Gastroesophageal sphincter (tissue), 4 donors: Measurements from ENCODE around the gene PCSK7. TPM values are rescaled to one million over a fixed set of nuclear protein-coding genes. Genes with fewer than 3 reads are reported as not detected.

Experiments
- ATAC-seq: fragments of 150-250 bp; one replicate; pipeline ENCODE4 v1.9.1; 2016; ENCODE audit warnings: mild to moderate bottlenecking, moderate library complexity
- H3K27ac ChIP-seq, 4 donors: fragments of 200-600 bp; sonication (generic) in 3 of 4; 1 replicate in 3 of 4; 2 replicates in 1 of 4; pipeline ENCODE4 v1.5.1; 2016 to 2019
- H3K27me3 ChIP-seq: fragments of 200-600 bp; sonication (generic); one replicate; pipeline ENCODE4 v1.5.1; 2019
- H3K36me3 ChIP-seq, 2 donors: fragments of 200-600 bp; sonication (generic); one replicate each; pipeline ENCODE4 v1.5.1; 2019; ENCODE audit warnings: control low read depth in 1 of 2
- H3K4me1 ChIP-seq, 3 donors: fragments of 200-600 bp; sonication (generic); 1 replicate in 2 of 3; 2 replicates in 1 of 3; pipeline ENCODE4 v1.5.1; 2016 to 2019; ENCODE audit warnings: control low read depth in 2 of 3
- H3K4me3 ChIP-seq, 2 donors: fragments of 200-600 bp; sonication (generic); one replicate each; pipeline ENCODE4 v1.5.1; 2019; ENCODE audit warnings: mild to moderate bottlenecking in 1 of 2, moderate library complexity in 1 of 2
- H3K9me3 ChIP-seq, 3 donors: fragments of 200-600 bp; sonication (generic); one replicate each; pipeline ENCODE4 v1.5.1; 2017 to 2019; ENCODE audit warnings: control low read depth in 2 of 3
- CTCF ChIP-seq, 4 experiments: fragments of 200-600 bp in 2 of 4; fragments of 450-650 bp in 2 of 4; sonication (generic) in 1 of 4; IDR thresholded peaks; one replicate each; pipeline ENCODE4 v1.5.1; 2017 to 2019; ENCODE audit warnings: antibody characterized with exemption in 4 of 4, mild to moderate bottlenecking in 2 of 4, moderate library complexity in 2 of 4
- EP300 ChIP-seq: sonication (generic); formaldehyde crosslinking; IDR thresholded peaks from one replicate; pipeline ENCODE4 v1.6.1; 2017; ENCODE audit warnings: antibody characterized with exemption, mild to moderate bottlenecking
- POLR2A ChIP-seq, 2 donors: fragments of 450-650 bp; IDR thresholded peaks; one replicate each; pipeline ENCODE4 v1.6.1; 2017; ENCODE audit warnings: antibody characterized with exemption in 2 of 2, mild to moderate bottlenecking in 2 of 2, moderate library complexity in 1 of 2
- POLR2AphosphoS5 ChIP-seq: sonication (generic); formaldehyde crosslinking; IDR thresholded peaks from one replicate; pipeline ENCODE4 v1.6.1; 2017; ENCODE audit warnings: antibody characterized with exemption
- WGBS, 2 donors: methylation state at CpG; one replicate each; pipeline ENCODE4 v1.1.5; 2018; ENCODE audit warnings: low coverage in 1 of 2; 5-methylcytosine and 5-hydroxymethylcytosine counted together
- total RNA-seq, 4 donors: library from RNA; depleted of rRNA; stranded (reverse); fragments of >200 nt; gene quantifications; one replicate each; pipeline ENCODE4 v1.1.0, GENCODE V29; 2016

PCSK7 gene
- total RNA-seq, 4 donors from 2014 or later = 28.9 to 40.5 (median 35.3) TPM

GRCh38 chr11:117229411-117229810 lies 2.5 kb downstream of the PCSK7 start:
- Histone ChIP-seq H3K9me3 (no peaks in the 10 kb centered on the region), H3K27me3 (no peaks in the 10 kb centered on the region), H3K36me3 (peaks cover 0 to 51% of the 10 kb centered on the region in 2 donors), H3K27ac (no peak overlapping the region), H3K4me3 (no peak overlapping the region), H3K4me1 (peaks cover 0 to 69% (median 16%) of the 10 kb centered on the region in 3 donors)
- 67% methylated on average over 1 of the region's 12 CpGs; no CpG with 5 or more reads in 1 of the 2 donors for WGBS, 2 donors
- no peak for ATAC-seq
- TF ChIP-seq EP300 (no peak), POLR2A (IDR thresholded peaks at IDR 0.05) (no peak), CTCF (IDR thresholded peaks at IDR 0.05) (no peak), POLR2AphosphoS5 (no peak)

- peaks cover 0 to 69% (median 13%) of the 10 kb centered on the region in 3 donors for H3K4me1 ChIP-seq
- no peak for ATAC-seq
- H3K36me3 ChIP-seq = peaks cover 0 to 65% of the 10 kb centered on the region in 2 donors
- WGBS, 2 donors = 90% methylated on average over 8 of the region's 11 CpGs; no CpG with 5 or more reads in 1 of the 2 donors
- TF ChIP-seq POLR2AphosphoS5 (no peak), POLR2A (IDR thresholded peaks at IDR 0.05) (no peak), CTCF (IDR thresholded peaks at IDR 0.05) (no peak), EP300 (no peak)
- H3K27ac ChIP-seq = no peak overlapping the region
- H3K27me3 ChIP-seq = no peaks in the 10 kb centered on the region
- no peak overlapping the region for H3K4me3 ChIP-seq
- no peaks in the 10 kb centered on the region for H3K9me3 ChIP-seq
Observed at GRCh38 chr11:117228091-117228490, 3.8 kb downstream of the PCSK7 start.

GRCh38 chr11:117226388-117227385 lies 5.2 kb downstream of the PCSK7 start:
- Histone ChIP-seq H3K27ac (peak overlapping the region in 3 of 4 donors; percentile 40 to 95 (median 93)), H3K4me1 (peaks cover 3 to 80% (median 23%) of the 10 kb centered on the region in 3 donors), H3K9me3 (no peaks in the 10 kb centered on the region), H3K4me3 (no peak overlapping the region), H3K27me3 (no peaks in the 10 kb centered on the region), H3K36me3 (peaks cover 0 to 67% of the 10 kb centered on the region in 2 donors)
- ATAC-seq = peak; percentile 58
- peak in 3 of 4 experiments; percentile 82 to 93 (median 89) for TF ChIP-seq CTCF (IDR thresholded peaks at IDR 0.05)
- no peak for TF ChIP-seq POLR2AphosphoS5
- no peak for TF ChIP-seq POLR2A (IDR thresholded peaks at IDR 0.05)
- WGBS, 2 donors = 43 to 66% methylated on average over 6 to 10 of the region's 19 CpGs

GRCh38 chr11:117225553-117226170 lies 6.2 kb downstream of the PCSK7 start:
- 87 to 93% methylated on average over 3 to 6 of the region's 9 CpGs for WGBS, 2 donors
- peaks cover 3 to 80% (median 25%) of the 10 kb centered on the region in 3 donors for H3K4me1 ChIP-seq

More at GRCh38 chr11:117225553-117226170, 6.2 kb downstream of the PCSK7 start:
- TF ChIP-seq CTCF (IDR thresholded peaks at IDR 0.05) (no peak), EP300 (no peak), POLR2AphosphoS5 (no peak), POLR2A (IDR thresholded peaks at IDR 0.05) (no peak)
- Histone ChIP-seq H3K4me3 (no peak overlapping the region), H3K9me3 (no peaks in the 10 kb centered on the region), H3K27me3 (no peaks in the 10 kb centered on the region), H3K27ac (peak overlapping the region in 2 of 4 donors; percentile 93 to 95), H3K36me3 (peaks cover 0 to 67% of the 10 kb centered on the region in 2 donors)
- ATAC-seq = no peak
